HUES64 (cell line): ENCODE results near the gene MTLN. TPM values are rescaled to one million over a fixed set of nuclear protein-coding genes. Genes with fewer than 3 reads are reported as not detected.
A peak's percentile ranks its signal among the peaks of the same experiment; 100 is the strongest.
"Not testable (repeated sequence)": the region's sequence is repeated elsewhere in the genome, so short reads cannot be mapped to it uniquely, and the experiment has no call there.

Experiments used
- H3K27ac ChIP-seq: 2 replicates; pipeline ENCODE4 v1.7.0; 2013; ENCODE audit warnings: low read depth, low read length, inconsistent platforms
- H3K27me3 ChIP-seq: 2 replicates; pipeline ENCODE4 v1.6.1; 2013; ENCODE audit warnings: mild to moderate bottlenecking, low read length; ENCODE audit not compliant: insufficient read depth
- H3K36me3 ChIP-seq: 2 replicates; pipeline ENCODE4 v1.6.1; 2013; ENCODE audit warnings: mild to moderate bottlenecking, low read length; ENCODE audit not compliant: insufficient read depth
- H3K4me1 ChIP-seq: 2 replicates; pipeline ENCODE4 v1.6.1; 2013; ENCODE audit warnings: mild to moderate bottlenecking, low read length, moderate library complexity; ENCODE audit not compliant: insufficient read depth
- H3K4me3 ChIP-seq: 2 replicates; pipeline ENCODE4 v1.5.1; 2013; ENCODE audit warnings: mild to moderate bottlenecking, low read length, moderate library complexity
- H3K9ac ChIP-seq: 2 replicates; pipeline ENCODE4 v1.6.1; 2013; ENCODE audit warnings: mild to moderate bottlenecking, low read depth, low read length
- H3K9me3 ChIP-seq: 2 replicates; pipeline ENCODE4 v1.6.1; 2013; ENCODE audit warnings: low read depth, low read length; ENCODE audit not compliant: insufficient read depth
- WGBS: fragments of 150-250, 120-280 bp; methylation state at CpG from one replicate; pipeline ENCODE4 v1.1.7; 2013; ENCODE audit warnings: missing lambda C conversion rate; 5-methylcytosine and 5-hydroxymethylcytosine counted together
- polyA plus RNA-seq, 2 experiments: library from polyadenylated mRNA; stranded (reverse); fragments of 50-300 nt; gene quantifications; one replicate each; pipeline ENCODE4 v1.2.3, GENCODE V29; 2013

The MTLN gene
- polyA plus RNA-seq (2013, experiment 1 of 2), result 27.5 TPM
- 24.1 TPM for polyA plus RNA-seq (2013, experiment 2 of 2)

DNA sequence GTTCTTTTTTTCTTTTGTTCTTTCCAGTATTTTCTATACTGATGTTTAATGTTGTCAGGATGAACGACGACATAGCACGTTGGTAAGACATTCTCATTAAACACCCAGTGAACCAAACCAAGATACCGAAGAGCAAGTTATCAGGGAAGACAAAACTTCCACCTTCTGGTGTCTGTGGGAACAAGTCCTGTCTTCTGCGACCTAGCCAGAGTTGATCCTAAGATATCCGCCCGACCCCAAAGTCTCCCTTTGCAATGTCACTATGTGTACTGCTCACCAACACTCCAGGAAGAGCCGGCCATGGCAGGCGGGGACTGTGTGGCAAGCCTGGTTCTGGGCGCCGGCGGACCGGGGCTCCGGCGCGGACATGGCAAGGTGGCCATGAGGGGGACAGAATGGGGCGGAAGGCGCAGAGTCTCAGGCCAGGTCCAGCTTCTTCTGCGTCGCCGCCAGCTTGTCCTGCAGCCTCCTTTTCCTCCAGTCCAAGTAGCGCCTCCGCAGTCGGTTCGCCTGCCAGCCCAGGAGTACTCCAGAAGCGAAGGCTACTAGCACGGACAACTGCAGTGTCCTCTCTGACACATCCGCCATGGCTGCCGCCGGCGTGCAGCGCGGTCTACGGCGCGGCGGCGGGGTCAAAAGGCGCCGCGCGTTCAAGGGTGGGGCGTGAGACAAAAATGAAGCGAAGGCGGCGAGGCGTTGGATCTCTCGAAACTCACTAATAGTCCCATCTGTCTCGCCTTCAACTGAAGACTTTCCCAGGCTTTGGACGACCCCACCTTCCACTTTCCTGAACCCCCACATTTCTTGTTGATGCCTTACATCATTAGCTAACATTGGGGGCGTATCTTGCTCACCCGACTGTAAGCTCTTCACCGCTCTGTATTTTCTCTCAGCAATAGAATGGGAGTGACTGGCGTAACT lies at the start of gene MTLN:
Gene MTLN (minus strand): TSS at position 610 of the 921 bp plus-strand sequence. CDS start 22 bp downstream, at position 588.
- peak within 1 kb of the TSS; percentile 78 for H3K9ac ChIP-seq

DNA sequence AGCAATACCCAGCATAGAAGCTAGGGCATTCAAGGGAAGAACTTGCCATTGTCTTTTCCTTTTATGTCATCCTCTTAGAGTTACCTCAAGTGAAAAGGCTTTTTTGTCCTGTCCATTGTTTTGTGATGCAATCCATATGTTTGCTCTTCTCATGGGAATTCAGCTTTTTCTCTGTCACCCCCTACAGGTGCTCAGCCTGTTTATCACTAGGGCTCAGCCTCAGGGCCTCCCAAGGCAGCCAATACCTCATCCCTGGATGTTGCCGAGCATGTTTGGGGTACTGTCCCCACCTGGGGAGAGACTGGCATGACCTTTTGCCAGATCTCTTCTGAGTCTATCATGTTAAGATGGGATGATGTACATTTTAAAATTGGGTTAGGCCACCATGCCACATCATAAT lies 49.6 kb upstream of the MTLN start:
- H3K36me3 ChIP-seq, H3K9me3 ChIP-seq, H3K4me3 ChIP-seq, H3K27me3 ChIP-seq, H3K4me1 ChIP-seq, H3K27ac ChIP-seq, H3K9ac ChIP-seq: not testable (repeated sequence)
- no CpG with 5 or more reads among the region's 1 CpG for WGBS

More for the DNA sequence above, at the start of gene MTLN:
- Histone ChIP-seq H3K27ac (peak within 1 kb of the TSS; percentile 5; the same call in 1 of the 2 replicates), H3K36me3 (peaks cover 9% of the 10 kb centered on the region; the same call in 1 of the 2 replicates), H3K4me3 (peak within 1 kb of the TSS; percentile 77), H3K9me3 (peaks cover 19% of the 10 kb centered on the region), H3K27me3 (no peaks in the 10 kb centered on the region; the same call in 1 of the 2 replicates), H3K4me1 (no peaks in the 10 kb centered on the region)
- 2% methylated on average over 53 of the region's 54 CpGs for WGBS

DNA sequence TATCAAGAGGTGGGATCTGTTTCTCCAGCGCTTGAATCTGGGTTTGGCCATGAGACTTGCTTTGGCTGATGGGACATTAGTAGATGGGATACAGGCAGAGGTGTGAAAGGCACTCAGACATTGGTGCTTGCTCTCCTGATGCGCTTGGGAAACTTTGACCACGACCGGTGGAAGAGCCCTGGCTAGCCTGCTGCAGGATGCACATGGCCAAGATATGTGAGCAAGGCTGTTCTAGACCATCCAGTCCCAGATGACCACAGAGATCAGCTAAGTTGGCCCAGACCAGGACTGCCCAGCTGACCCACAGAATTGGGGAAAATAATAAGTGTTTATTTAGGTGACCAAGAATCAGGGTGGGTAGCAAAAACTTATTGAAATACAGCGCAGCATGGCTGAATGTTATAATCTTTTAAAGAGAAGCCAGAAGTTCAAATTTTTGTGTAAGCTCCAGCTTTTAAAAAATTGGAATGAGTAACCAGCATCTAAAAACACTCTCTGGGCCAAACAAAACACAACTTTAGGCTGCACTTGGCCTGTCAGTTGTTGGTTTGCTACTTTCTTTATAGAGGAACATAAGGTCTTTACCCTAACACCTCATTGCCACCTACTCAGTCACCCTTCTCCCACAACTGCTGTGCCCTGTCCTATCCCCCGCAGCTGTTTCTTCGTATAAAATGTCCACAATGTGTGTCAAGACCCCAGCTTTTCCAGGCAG lies 35.9 kb upstream of the MTLN start:
- H3K27me3 ChIP-seq, H3K4me3 ChIP-seq, H3K27ac ChIP-seq, H3K9me3 ChIP-seq, H3K9ac ChIP-seq, H3K4me1 ChIP-seq, H3K36me3 ChIP-seq: not testable (repeated sequence)
- 92% methylated on average over 4 of the region's 7 CpGs for WGBS

DNA sequence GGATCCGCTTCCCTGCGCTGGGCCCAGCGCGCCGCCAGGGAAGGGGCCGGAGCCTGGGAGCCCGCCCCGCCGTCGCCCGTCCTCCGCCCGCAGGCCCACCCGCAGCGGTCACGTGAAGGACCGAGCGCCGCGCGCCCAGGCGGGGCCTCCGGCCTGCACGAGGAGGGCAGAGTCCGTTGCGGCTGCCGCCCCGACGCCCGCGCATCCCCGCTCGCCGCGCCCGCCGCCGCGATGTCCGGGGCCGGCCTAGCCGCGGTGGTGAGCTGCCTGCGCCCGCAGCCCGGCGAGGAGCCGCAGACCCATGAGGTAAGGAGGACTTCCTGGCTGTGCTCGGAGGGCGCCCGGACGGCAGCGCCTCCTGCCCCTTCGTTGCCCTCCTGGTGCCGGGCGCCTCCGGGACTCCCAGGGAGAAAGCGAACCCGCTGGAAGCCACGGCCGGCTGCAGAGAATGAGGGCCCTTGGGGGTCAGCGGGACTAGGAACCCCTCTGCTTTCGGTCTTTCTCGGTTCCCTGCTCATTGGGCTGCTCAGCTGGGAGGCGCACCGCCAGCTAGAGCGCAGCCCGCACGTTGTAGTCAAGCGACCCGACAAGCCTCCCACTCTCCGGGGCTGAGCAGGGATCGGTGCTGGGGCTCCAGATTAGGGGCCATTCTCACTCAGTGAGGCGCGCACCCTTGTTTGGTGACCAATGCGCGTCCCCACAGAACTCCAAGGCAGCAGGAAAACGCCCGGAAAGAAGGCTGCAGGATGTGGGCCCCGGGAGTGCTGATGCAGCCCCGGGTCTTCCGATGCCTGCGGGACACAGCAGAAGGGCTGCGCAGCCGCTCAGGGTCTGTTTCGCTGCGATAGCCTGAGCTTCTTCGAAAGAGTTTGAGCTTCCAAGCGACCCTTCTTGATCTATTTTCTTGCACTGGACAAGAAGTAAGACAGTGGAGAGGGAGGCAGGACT lies 33.4 kb upstream of the MTLN start:
- not testable (repeated sequence) for H3K27me3 ChIP-seq, H3K9ac ChIP-seq, H3K4me3 ChIP-seq, H3K9me3 ChIP-seq, H3K4me1 ChIP-seq, H3K27ac ChIP-seq, H3K36me3 ChIP-seq
- WGBS, result no CpG with 5 or more reads among the region's 89 CpGs

DNA sequence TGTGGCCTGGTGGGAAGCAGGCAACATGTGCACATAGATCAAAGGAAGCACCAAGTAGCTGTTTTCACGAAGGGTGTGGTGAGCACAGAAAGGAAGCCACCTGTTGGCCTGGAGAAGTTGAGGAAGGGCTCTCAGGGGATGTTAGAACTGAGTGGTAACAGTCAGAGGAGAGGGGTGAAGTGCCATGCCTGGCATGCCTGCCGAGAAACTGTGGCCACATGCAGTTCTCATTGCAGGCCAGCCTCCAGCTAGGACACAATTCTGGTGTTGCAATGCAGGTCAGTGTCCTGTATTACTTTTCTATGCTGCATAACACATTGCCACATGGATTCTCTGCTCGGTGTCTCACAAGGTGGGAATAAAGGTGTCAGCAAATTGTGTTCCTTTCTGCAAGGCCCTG lies 30.9 kb upstream of the MTLN start:
- H3K4me1 ChIP-seq, H3K4me3 ChIP-seq, H3K36me3 ChIP-seq, H3K27me3 ChIP-seq, H3K9me3 ChIP-seq, H3K9ac ChIP-seq, H3K27ac ChIP-seq: not testable (repeated sequence)
- WGBS, result no CpG with 5 or more reads among the region's 3 CpGs

- not testable (repeated sequence) for H3K9me3 ChIP-seq, H3K36me3 ChIP-seq, H3K9ac ChIP-seq, H3K4me3 ChIP-seq, H3K27me3 ChIP-seq, H3K4me1 ChIP-seq, H3K27ac ChIP-seq
- WGBS, result no CpG with 5 or more reads among the region's 5 CpGs
Observed at GRCh38 chr2:110234514-110234913, 22.2 kb upstream of the MTLN start.

GRCh38 chr2:110229886-110230285 lies 17.5 kb upstream of the MTLN start:
- H3K36me3 ChIP-seq, H3K27me3 ChIP-seq, H3K4me3 ChIP-seq, H3K9me3 ChIP-seq, H3K4me1 ChIP-seq, H3K9ac ChIP-seq, H3K27ac ChIP-seq: not testable (repeated sequence)
- WGBS, result no CpG with 5 or more reads among the region's 1 CpG

GRCh38 chr2:110222626-110223025 lies 10.3 kb upstream of the MTLN start:
- not testable (repeated sequence) for H3K4me3 ChIP-seq, H3K9me3 ChIP-seq, H3K27me3 ChIP-seq, H3K9ac ChIP-seq, H3K36me3 ChIP-seq, H3K27ac ChIP-seq, H3K4me1 ChIP-seq
- WGBS, result 82% methylated on average over 1 of the region's 1 CpG

DNA sequence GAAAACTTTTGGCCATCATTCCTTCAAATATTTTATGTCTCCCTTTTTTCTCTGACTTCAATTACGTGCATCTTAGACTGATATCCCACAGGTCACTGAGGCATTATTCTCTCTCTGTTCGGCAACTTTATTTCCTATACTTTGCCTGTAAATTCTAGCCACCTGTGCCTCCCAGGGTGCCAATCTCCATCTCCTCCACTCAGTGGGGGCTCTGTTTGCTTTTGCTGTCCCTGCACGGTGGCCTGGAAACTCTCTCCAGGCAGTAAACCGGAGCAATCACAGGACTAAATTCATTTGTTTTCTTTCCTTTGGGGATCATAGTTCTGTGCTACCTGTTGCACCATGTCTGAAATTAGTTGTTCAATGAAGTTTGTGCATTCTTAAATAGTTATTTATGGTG lies 9.6 kb upstream of the MTLN start:
- no peaks in the 10 kb centered on the region; the same call in 1 of the 2 replicates for H3K27me3 ChIP-seq
- H3K4me1 ChIP-seq, result no peaks in the 10 kb centered on the region
- no peaks in the 10 kb centered on the region for H3K36me3 ChIP-seq
- H3K9ac ChIP-seq, result no peak overlapping the region
- peaks cover 6% of the 10 kb centered on the region; the same call in 1 of the 2 replicates for H3K9me3 ChIP-seq
- H3K4me3 ChIP-seq, result no peak overlapping the region
- H3K27ac ChIP-seq, result no peak overlapping the region
- 69% methylated on average over 4 of the region's 4 CpGs for WGBS

GRCh38 chr2:110220190-110220564 lies 7.8 kb upstream of the MTLN start:
- H3K9me3 ChIP-seq, result peaks cover 12% of the 10 kb centered on the region; the same call in 1 of the 2 replicates
- no peaks in the 10 kb centered on the region for H3K4me1 ChIP-seq
- WGBS, result 88% methylated on average over 2 of the region's 2 CpGs

More at GRCh38 chr2:110220190-110220564, 7.8 kb upstream of the MTLN start:
- no peak overlapping the region for H3K9ac ChIP-seq
- H3K27ac ChIP-seq, result no peak overlapping the region
- no peaks in the 10 kb centered on the region; the same call in 1 of the 2 replicates for H3K27me3 ChIP-seq
- no peak overlapping the region for H3K4me3 ChIP-seq
- no peaks in the 10 kb centered on the region for H3K36me3 ChIP-seq
